CD4-positive, CD25-positive, alpha-beta regulatory T cell (primary cell): ENCODE results near the gene DNAH6. TPM values are rescaled to one million over a fixed set of nuclear protein-coding genes. Genes with fewer than 3 reads are reported as not detected.

Experiments
- ATAC-seq, 2 donors: fragments of 150-1000 bp; cut with Tn5 transposase; one replicate each; pipeline ENCODE4 v1.10.0; 2021; ENCODE audit warnings: low read depth in 2 of 2, moderate number of reproducible peaks in 2 of 2, moderate library complexity in 1 of 2
- DNase-seq, 3 donors: peaks; one replicate each; pipeline versions ENCODE4 v3.0.0 to v3.0.0-alpha.2; 2012 to 2022; ENCODE audit warnings: mixed read lengths in 1 of 3
- H3K27ac ChIP-seq: one replicate; pipeline ENCODE4 v1.7.0; 2013; ENCODE audit warnings: mild to moderate bottlenecking, low read length; ENCODE audit not compliant: insufficient read depth, poor library complexity, severe bottlenecking
- H3K27me3 ChIP-seq: one replicate; pipeline ENCODE4 v1.7.0; 2013; ENCODE audit warnings: low read length; ENCODE audit not compliant: control insufficient read depth, insufficient read depth
- H3K36me3 ChIP-seq: one replicate; pipeline ENCODE4 v1.7.0; 2013; ENCODE audit warnings: mild to moderate bottlenecking, low read length, moderate library complexity; ENCODE audit not compliant: control insufficient read depth, insufficient read depth
- H3K4me1 ChIP-seq: 2 replicates; pipeline ENCODE4 v1.7.0; 2013; ENCODE audit warnings: mild to moderate bottlenecking, low read length; ENCODE audit not compliant: insufficient read depth, control insufficient read depth, poor library complexity, severe bottlenecking
- H3K4me3 ChIP-seq: one replicate; pipeline ENCODE4 v1.7.0; 2013; ENCODE audit warnings: low read depth, mild to moderate bottlenecking, low read length, moderate library complexity
- H3K9me3 ChIP-seq, 2 experiments: 1 replicate in 1 of 2; 2 replicates in 1 of 2; pipeline ENCODE4 v1.7.0; 2013; ENCODE audit warnings: low read length in 2 of 2, mild to moderate bottlenecking in 1 of 2, moderate library complexity in 1 of 2; ENCODE audit not compliant: control insufficient read depth in 2 of 2
- H3K27ac Mint-ChIP-seq, 3 donors: one replicate each; pipeline ENCODE4 v1.8.0; 2020 to 2022; ENCODE audit warnings: mild to moderate bottlenecking in 3 of 3, mixed read lengths in 3 of 3, moderate library complexity in 2 of 3
- H3K27me3 Mint-ChIP-seq: one replicate; pipeline ENCODE4 v1.8.0; 2022; ENCODE audit warnings: mild to moderate bottlenecking, mixed read lengths
- H3K36me3 Mint-ChIP-seq: one replicate; pipeline ENCODE4 v1.8.0; 2020; ENCODE audit warnings: mixed read lengths
- H3K4me1 Mint-ChIP-seq, 4 donors: one replicate each; pipeline ENCODE4 v1.8.0; 2020 to 2022; ENCODE audit warnings: mixed read lengths in 4 of 4, mild to moderate bottlenecking in 1 of 4
- H3K4me3 Mint-ChIP-seq, 4 donors: one replicate each; pipeline ENCODE4 v1.8.0; 2020 to 2022; ENCODE audit warnings: mild to moderate bottlenecking in 4 of 4, mixed read lengths in 4 of 4, moderate library complexity in 3 of 4
- H3K9me3 Mint-ChIP-seq, 7 donors: one replicate each; pipeline ENCODE4 v1.8.0; 2020 to 2022; ENCODE audit warnings: mixed read lengths in 7 of 7, mild to moderate bottlenecking in 3 of 7, moderate library complexity in 2 of 7
- polyA plus RNA-seq, 4 donors: library from polyadenylated mRNA; unstranded; fragments of 300-500 nt; fragmentation: Illumina TruSeq; gene quantifications; one replicate each; pipeline ENCODE4 v1.2.3, GENCODE V29; 2021
- total RNA-seq: library from RNA; stranded (reverse); gene quantifications from one replicate; pipeline ENCODE4 v1.2.3, GENCODE V29; 2022

DNAH6 gene
- total and polyA plus RNA-seq, 5 donors from 2014 or later = 0.17 to 1.1 (median 0.52) TPM

DNA sequence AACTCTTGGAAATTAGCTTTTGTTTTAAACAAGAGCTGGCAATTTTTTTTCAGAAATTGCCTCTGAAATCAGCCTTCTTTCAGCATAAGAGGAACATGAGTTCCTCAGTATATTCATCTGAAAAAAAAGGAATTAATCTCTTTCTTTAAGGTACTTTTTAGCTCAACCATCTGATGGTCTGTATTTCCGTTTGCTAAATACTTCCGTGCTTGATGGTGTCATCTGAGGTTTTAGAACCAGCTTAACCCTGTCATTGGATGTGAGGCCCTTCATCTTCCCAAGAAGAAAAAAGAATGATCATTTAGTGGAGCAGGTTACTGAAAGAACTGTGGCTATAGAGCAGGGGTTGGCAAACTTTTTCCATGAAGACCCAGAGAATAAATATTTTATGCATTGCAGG lies 189.6 kb downstream of the DNAH6 start:
- ATAC-seq = no peak

DNA sequence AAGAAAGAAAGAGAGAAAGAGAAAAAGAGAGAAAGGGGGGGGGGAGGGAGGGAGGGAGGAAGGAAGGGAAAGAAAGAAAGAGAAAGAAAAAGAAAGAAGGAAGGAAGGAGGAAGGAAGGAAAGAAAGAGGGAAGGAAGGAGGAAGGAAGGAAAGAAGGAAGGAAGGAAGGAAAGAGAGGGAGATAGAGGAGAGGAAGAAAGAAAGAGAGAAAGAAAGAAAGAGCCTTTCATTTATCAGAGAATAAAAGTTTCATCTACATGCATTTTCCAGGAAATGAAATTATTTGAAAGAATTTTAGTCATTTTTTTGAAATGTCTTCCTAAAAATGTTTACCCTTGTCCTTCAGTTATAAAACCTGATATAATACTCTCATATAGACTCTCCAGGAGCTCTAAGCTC lies 192.1 kb downstream of the DNAH6 start:
- Mint-ChIP-seq H3K4me3 (no peak overlapping the region), H3K4me1 (peaks cover 0 to 15% (median 7%) of the 10 kb centered on the region in 4 donors)
- ATAC-seq = no peak

More for the DNA sequence above, 189.6 kb downstream of the DNAH6 start:
- Mint-ChIP-seq H3K4me1 (peaks cover 0 to 15% (median 7%) of the 10 kb centered on the region in 4 donors), H3K9me3 (peaks cover 0 to 12% (median under 1%) of the 10 kb centered on the region in 7 donors), H3K27ac (no peak overlapping the region), H3K27me3 (peaks cover 4% of the 10 kb centered on the region), H3K36me3 (no peaks in the 10 kb centered on the region), H3K4me3 (no peak overlapping the region)
- no peak for DNase-seq
- Histone ChIP-seq H3K4me1 (no peaks in the 10 kb centered on the region), H3K27ac (no peak overlapping the region), H3K9me3 (no peaks in the 10 kb centered on the region), H3K36me3 (no peaks in the 10 kb centered on the region), H3K4me3 (no peak overlapping the region), H3K27me3 (no peaks in the 10 kb centered on the region)

DNA sequence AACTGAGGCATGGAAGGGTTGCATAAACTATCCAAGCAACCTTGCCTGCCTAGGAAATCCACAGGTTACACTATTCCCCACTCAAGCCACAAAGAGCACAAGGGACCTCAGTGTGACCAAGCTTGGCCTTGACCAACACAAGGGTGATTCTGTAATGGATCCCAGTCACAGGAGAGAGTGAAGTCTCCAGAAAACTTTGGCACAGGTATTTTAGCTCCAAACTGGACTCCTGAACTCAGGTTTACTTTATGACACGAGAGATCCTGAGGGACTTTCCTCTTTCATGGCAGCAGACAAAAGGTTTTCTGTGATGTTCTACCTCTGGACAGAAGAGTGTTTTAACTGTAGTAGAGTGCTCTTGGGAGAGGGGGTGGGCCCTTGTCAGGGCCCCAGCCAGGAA lies 195.4 kb downstream of the DNAH6 start:
- Mint-ChIP-seq H3K27me3 (no peaks in the 10 kb centered on the region), H3K4me3 (no peak overlapping the region), H3K9me3 (peaks cover 0 to 7% (median 1%) of the 10 kb centered on the region in 7 donors), H3K4me1 (peaks cover 0 to 15% (median 6%) of the 10 kb centered on the region in 4 donors), H3K27ac (no peak overlapping the region), H3K36me3 (peaks cover 8% of the 10 kb centered on the region)
- Histone ChIP-seq H3K4me1 (no peaks in the 10 kb centered on the region), H3K27ac (no peak overlapping the region), H3K27me3 (no peaks in the 10 kb centered on the region), H3K9me3 (no peaks in the 10 kb centered on the region), H3K4me3 (no peak overlapping the region), H3K36me3 (no peaks in the 10 kb centered on the region)
- DNase-seq (no peak), ATAC-seq (no peak)

More for the DNA sequence above, 192.1 kb downstream of the DNAH6 start:
- no peaks in the 10 kb centered on the region for H3K27me3 Mint-ChIP-seq
- peaks cover 8% of the 10 kb centered on the region for H3K36me3 Mint-ChIP-seq
- Histone ChIP-seq H3K4me1 (no peaks in the 10 kb centered on the region), H3K36me3 (no peaks in the 10 kb centered on the region), H3K27ac (no peak overlapping the region), H3K9me3 (no peaks in the 10 kb centered on the region), H3K27me3 (no peaks in the 10 kb centered on the region), H3K4me3 (no peak overlapping the region)
- no peak for DNase-seq
- peak overlapping the region in 1 of 3 donors; percentile 77 for H3K27ac Mint-ChIP-seq
- H3K9me3 Mint-ChIP-seq = peaks cover 0 to 7% (median 1%) of the 10 kb centered on the region in 7 donors

DNA sequence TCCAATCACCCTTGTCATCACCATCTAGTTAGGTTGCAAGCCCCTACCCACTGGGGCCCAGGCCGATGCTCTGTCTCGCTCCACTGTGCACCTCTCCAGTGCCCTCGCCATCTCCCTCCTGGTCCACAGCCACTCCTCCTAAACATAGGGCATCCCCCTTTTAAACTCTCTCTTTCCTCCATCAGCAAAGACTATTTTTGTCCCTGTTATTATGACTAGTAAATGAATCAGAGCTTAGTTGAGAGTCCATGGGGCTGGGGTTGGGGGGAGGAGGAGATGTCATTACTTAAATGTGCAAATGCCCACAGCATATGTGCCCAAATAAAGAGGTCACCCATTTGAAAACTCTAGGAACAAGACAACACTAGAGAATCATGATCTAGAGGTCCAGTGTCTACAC lies 197.1 kb downstream of the DNAH6 start:
- Mint-ChIP-seq H3K27ac (no peak overlapping the region), H3K4me3 (no peak overlapping the region), H3K4me1 (peaks cover 0 to 18% (median 11%) of the 10 kb centered on the region in 4 donors), H3K9me3 (peaks cover 0 to 7% (median 1%) of the 10 kb centered on the region in 7 donors), H3K36me3 (peaks cover 8% of the 10 kb centered on the region), H3K27me3 (peaks cover 8% of the 10 kb centered on the region)
- DNase-seq (no peak), ATAC-seq (no peak)
- H3K27me3 ChIP-seq = no peaks in the 10 kb centered on the region
- H3K9me3 ChIP-seq = no peaks in the 10 kb centered on the region
- H3K4me3 ChIP-seq = no peak overlapping the region
- no peaks in the 10 kb centered on the region for H3K4me1 ChIP-seq
- H3K27ac ChIP-seq = no peak overlapping the region
- H3K36me3 ChIP-seq = no peaks in the 10 kb centered on the region

DNA sequence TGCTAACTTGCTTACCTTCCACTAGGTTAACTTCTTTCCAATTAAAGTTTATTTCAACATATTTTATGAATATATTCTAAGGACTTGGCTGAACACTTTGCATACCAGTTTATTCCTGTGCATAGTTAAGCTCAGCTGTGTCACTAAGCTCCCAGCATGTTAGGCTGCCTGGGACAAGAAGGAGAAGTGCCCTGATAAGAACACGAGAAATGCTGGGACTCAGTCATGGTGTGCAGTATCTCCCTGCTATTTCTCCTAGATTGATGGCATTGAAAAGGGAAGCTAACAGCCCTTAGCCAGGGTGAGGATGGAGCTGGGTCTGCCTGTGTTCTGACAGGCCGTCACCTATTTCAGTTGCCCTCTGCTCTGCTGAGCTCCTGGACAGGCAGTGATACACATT lies 200.3 kb downstream of the DNAH6 start:
- Mint-ChIP-seq H3K9me3 (peaks cover 0 to 2% (median 0%) of the 10 kb centered on the region in 7 donors), H3K4me1 (peaks cover 0 to 11% (median 6%) of the 10 kb centered on the region in 4 donors), H3K4me3 (no peak overlapping the region), H3K36me3 (peaks cover 8% of the 10 kb centered on the region), H3K27ac (peak overlapping the region in 1 of 3 donors; percentile 11), H3K27me3 (peaks cover 8% of the 10 kb centered on the region)
- DNase-seq = no peak
- Histone ChIP-seq H3K4me3 (no peak overlapping the region), H3K27me3 (no peaks in the 10 kb centered on the region), H3K4me1 (no peaks in the 10 kb centered on the region), H3K9me3 (no peaks in the 10 kb centered on the region), H3K27ac (no peak overlapping the region), H3K36me3 (no peaks in the 10 kb centered on the region)
- ATAC-seq = no peak

DNA sequence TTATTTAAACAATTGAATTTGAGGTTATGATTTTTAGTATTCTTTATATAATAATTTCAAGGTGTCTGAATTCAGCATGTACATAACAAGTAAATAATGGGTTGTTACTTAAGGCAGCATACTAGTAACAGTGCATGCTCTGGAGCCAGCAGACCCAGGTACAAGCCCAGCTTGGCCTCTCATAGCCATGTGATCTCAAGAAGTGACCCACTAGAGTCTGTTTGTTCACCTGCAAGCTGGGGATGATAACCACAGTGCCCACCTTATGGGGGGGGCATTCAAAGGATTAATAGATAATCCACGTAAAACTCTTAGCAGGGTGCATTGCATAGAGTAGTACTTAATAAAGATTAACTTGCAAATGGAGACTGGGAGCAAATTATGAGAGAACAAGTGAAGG lies 201.0 kb downstream of the DNAH6 start:
- Mint-ChIP-seq H3K27me3 (peaks cover 8% of the 10 kb centered on the region), H3K9me3 (peaks cover 0 to 2% (median 0%) of the 10 kb centered on the region in 7 donors), H3K4me1 (peaks cover 0 to 14% (median 7%) of the 10 kb centered on the region in 4 donors), H3K36me3 (peaks cover 8% of the 10 kb centered on the region), H3K4me3 (no peak overlapping the region), H3K27ac (peak overlapping the region in 2 of 3 donors; percentile 11 to 57)
- Histone ChIP-seq H3K27ac (no peak overlapping the region), H3K27me3 (no peaks in the 10 kb centered on the region), H3K9me3 (no peaks in the 10 kb centered on the region), H3K4me1 (no peaks in the 10 kb centered on the region), H3K4me3 (no peak overlapping the region), H3K36me3 (no peaks in the 10 kb centered on the region)
- DNase-seq (no peak), ATAC-seq (no peak)

DNA sequence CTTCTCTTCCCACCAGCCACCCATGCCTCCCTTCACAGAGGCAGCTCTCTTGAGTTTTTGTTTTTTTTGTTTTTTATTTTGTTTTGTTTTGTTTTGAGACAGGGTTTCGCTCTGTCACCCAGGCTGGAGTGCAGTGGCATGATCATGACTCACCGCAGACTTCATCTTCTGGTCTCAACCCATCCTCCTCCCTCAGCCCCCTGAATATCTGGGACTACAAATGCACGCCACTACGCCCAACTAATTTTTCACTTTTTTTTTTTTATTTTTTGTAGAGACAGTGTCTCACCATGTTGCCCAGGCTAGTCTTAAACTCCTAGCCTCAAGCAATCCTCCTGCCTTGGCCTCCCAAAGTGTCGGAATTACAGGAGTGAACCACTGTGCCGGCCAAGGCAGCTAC lies 203.1 kb downstream of the DNAH6 start:
- peaks cover 4% of the 10 kb centered on the region for H3K36me3 Mint-ChIP-seq
- H3K4me1 ChIP-seq = no peaks in the 10 kb centered on the region
- no peak overlapping the region for H3K27ac Mint-ChIP-seq
- H3K36me3 ChIP-seq = no peaks in the 10 kb centered on the region
- H3K27me3 ChIP-seq = no peaks in the 10 kb centered on the region
- peaks cover 0 to 1% (median 0%) of the 10 kb centered on the region in 7 donors for H3K9me3 Mint-ChIP-seq
- H3K4me3 ChIP-seq = no peak overlapping the region
- H3K4me1 Mint-ChIP-seq = peaks cover 0 to 26% (median 9%) of the 10 kb centered on the region in 4 donors
- peaks cover 8% of the 10 kb centered on the region for H3K27me3 Mint-ChIP-seq
- H3K4me3 Mint-ChIP-seq = no peak overlapping the region
- H3K9me3 ChIP-seq = no peaks in the 10 kb centered on the region
- no peak overlapping the region for H3K27ac ChIP-seq
- no peak for ATAC-seq
- DNase-seq = no peak

DNA sequence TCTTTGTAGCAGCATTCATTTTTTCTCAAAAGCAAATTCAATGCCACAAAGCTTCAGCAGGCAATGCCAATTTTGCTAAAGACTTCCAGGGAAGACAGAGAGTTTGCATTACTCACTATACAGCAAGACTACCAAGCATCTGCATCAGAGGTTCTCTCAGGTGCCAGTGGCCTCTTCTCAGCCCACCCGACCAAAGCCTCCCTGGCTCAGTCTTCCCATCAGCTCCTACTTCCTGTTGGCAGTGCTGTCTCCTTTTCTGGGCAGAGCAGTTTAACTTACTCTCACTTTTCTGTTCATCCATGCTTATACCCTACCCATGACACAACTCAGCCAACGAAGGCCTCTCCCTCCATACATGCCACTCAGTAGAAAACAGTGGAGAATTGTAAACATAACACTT lies 207.5 kb downstream of the DNAH6 start:
- no peaks in the 10 kb centered on the region for H3K36me3 ChIP-seq
- no peaks in the 10 kb centered on the region for H3K27me3 ChIP-seq
- no peaks in the 10 kb centered on the region for H3K27me3 Mint-ChIP-seq
- H3K4me1 ChIP-seq = no peaks in the 10 kb centered on the region
- peaks cover 8% of the 10 kb centered on the region for H3K36me3 Mint-ChIP-seq
- no peaks in the 10 kb centered on the region for H3K9me3 ChIP-seq
- H3K4me3 ChIP-seq = no peak overlapping the region
- H3K27ac Mint-ChIP-seq = peak overlapping the region in 2 of 3 donors; percentile 18 to 29
- H3K4me3 Mint-ChIP-seq = peak overlapping the region in 1 of 4 donors; percentile 18
- peaks cover 0 to 2% (median 0%) of the 10 kb centered on the region in 7 donors for H3K9me3 Mint-ChIP-seq
- H3K27ac ChIP-seq = no peak overlapping the region
- peaks cover 0 to 25% (median 3%) of the 10 kb centered on the region in 4 donors for H3K4me1 Mint-ChIP-seq
- DNase-seq = no peak
- ATAC-seq = no peak
